Left ventricle myocardium inferior (tissue), 1 donor: Measurements from ENCODE around the gene ECSCR. TPM values are rescaled to one million over a fixed set of nuclear protein-coding genes. Genes with fewer than 3 reads are reported as not detected.

Experiments used
- DNase-seq: peaks from one replicate; pipeline ENCODE4 v3.0.0-alpha.2; 2020
- H3K27ac ChIP-seq: fragments of 200-600 bp; replicated peaks from 2 replicates; pipeline ENCODE4 v1.8.0; 2021
- H3K27me3 ChIP-seq: fragments of 200-600 bp; 2 replicates; pipeline ENCODE4 v1.8.0; 2021; ENCODE audit warnings: low read depth
- H3K36me3 ChIP-seq: fragments of 200-600 bp; 2 replicates; pipeline ENCODE4 v1.8.0; 2021
- H3K4me1 ChIP-seq: fragments of 200-600 bp; 2 replicates; pipeline ENCODE4 v1.8.0; 2021
- H3K4me3 ChIP-seq: fragments of 200-600 bp; 2 replicates; pipeline ENCODE4 v1.8.0; 2021; ENCODE audit warnings: mild to moderate bottlenecking, moderate library complexity
- H3K9me3 ChIP-seq: fragments of 200-600 bp; replicated peaks from 2 replicates; pipeline ENCODE4 v1.8.0; 2021
- CTCF ChIP-seq: fragments of 200-600 bp; IDR thresholded peaks from 2 replicates; pipeline ENCODE4 v1.8.0; 2021; ENCODE audit warnings: antibody characterized with exemption, mild to moderate bottlenecking, borderline replicate concordance
- intact Hi-C: fragments of 100-400 bp; cut with micrococcal nuclease; formaldehyde crosslinking; loops from one replicate; pipeline ENCODE4 v1.11.0; 2022
- total RNA-seq: library from RNA; stranded (reverse); fragmentation: NEBNext Ultra II Directional; extraction: Animal tissue kit (Norgen Biotek cat#: 25700); gene quantifications from one replicate; pipeline ENCODE4 v1.2.1, GENCODE V29; 2021
- donor health status: DM: no; HTN: yes; CAD: no; lungs with severe emphysema.

ECSCR gene
- total RNA-seq, 1 donor from 2014 or later, result 20.9 TPM

DNA sequence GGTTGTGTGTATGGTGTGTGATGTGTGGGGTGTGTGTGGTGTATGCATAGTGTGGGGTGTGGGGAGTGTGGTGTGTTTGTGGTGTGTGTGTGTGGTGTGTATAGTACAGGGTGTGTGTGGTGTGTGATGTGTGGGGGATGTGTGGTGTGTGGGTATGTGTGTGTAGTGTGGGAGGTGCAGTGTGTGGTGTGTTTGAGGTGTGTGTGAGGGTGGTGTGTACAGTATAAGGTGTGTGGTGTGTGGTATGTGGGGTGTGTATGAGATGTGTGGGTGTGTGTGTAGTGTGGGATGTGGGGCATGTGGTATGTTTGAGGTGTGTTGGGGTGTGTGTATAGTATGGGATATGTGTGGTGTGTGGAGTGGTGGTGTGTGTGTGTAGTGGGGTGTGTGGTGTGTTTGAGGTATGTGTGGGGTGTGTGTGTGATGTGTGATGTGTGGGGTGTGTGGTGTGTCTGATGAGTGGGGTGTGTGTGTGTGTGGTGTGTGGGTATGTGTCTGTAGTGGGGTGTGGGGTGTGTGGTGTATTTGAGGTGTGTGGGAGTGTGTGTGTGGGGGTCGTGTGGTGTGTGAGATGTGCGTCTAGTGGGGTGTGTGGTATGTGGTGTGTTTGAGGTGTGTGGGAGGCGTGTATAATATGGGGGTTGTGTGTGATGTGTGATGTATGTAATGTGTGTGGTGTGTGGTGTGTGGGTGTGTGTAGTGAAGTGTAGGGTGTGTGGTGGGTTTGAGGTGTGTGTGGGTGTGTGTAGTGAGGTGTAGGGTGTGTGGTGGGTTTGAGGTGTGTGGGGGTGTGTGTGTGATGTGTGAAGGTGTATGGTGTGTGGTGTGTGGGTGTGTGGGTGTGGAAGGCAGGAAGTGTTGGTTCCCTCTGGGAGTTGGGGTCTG is 8.6 kb downstream of the ECSCR start:
- Histone ChIP-seq H3K4me1 (peaks cover 15% of the 10 kb centered on the region), H3K4me3 (no peak overlapping the region), H3K9me3 (no peaks in the 10 kb centered on the region), H3K36me3 (peaks cover 4% of the 10 kb centered on the region), H3K27ac (no peak overlapping the region), H3K27me3 (no peaks in the 10 kb centered on the region)
- TF ChIP-seq CTCF, result no peak
- intact Hi-C loops, result no loop called here
- DNase-seq, result no peak

DNA sequence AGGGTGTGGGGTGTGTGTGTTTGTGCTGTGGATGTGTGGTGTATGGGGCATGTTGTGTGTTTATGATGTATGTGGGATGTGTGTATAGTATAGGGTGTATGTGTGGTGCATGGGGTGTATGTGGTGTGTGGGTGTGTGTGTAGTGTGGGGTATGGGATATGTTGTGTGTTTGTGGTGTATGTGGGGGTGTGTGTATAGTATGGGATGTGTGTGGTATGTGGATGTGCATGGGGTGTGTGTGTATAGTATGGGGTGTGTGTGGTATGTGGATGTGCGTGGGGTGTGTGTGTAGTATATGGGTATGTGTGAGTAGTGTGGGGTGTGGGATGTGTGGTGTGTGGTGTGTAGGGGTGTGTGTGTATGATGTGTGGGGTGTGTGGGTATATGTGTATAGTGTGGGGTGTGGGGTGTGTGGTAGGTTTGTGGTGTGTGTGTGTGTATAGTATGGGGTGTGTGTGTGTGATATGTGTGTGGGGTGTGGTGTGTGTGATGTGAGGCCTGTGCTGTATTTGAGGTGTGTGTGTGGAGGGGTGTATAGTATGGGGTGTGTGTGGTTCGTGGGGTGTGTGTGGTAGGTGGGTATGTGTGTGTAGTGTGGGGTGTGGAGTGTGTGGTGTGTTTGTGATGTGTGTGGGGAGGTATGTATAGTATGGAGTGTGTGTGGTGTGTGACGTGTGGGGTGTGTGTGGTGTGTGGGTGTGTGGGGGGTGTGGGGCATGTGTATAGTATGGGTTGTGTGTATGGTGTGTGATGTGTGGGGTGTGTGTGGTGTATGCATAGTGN is 10.5 kb downstream of the ECSCR start:
- Histone ChIP-seq H3K27me3 (no peaks in the 10 kb centered on the region), H3K27ac (no peak overlapping the region), H3K36me3 (no peaks in the 10 kb centered on the region), H3K9me3 (no peaks in the 10 kb centered on the region), H3K4me1 (peaks cover 9% of the 10 kb centered on the region), H3K4me3 (no peak overlapping the region)
- intact Hi-C loops, result no loop called here
- TF ChIP-seq CTCF, result no peak
- DNase-seq, result no peak

- intact Hi-C loops, result no loop called here
- H3K36me3 ChIP-seq, result no peaks in the 10 kb centered on the region
Observed at GRCh38 chr5:139451176-139451575, 11.4 kb downstream of the ECSCR start.

GRCh38 chr5:139446956-139447779 is 15.4 kb downstream of the ECSCR start:
- Histone ChIP-seq H3K4me3 (no peak overlapping the region), H3K36me3 (no peaks in the 10 kb centered on the region), H3K9me3 (no peaks in the 10 kb centered on the region), H3K27ac (no peak overlapping the region), H3K4me1 (peaks cover 16% of the 10 kb centered on the region), H3K27me3 (no peaks in the 10 kb centered on the region)
- TF ChIP-seq CTCF, result no peak
- no peak for DNase-seq
- intact Hi-C loops, result loop anchor here (10.0 kb wide), 1 partner anchor 48 kb away; no protein-coding TSS in a partner anchor

More at GRCh38 chr5:139451176-139451575, 11.4 kb downstream of the ECSCR start:
- no peak for TF ChIP-seq CTCF
- DNase-seq, result no peak
- Histone ChIP-seq H3K9me3 (no peaks in the 10 kb centered on the region), H3K4me1 (peaks cover 15% of the 10 kb centered on the region), H3K27ac (no peak overlapping the region), H3K27me3 (no peaks in the 10 kb centered on the region), H3K4me3 (no peak overlapping the region)
